K562 (cell line): ENCODE measurements around the gene SLC2A8.

ENCODE experiments used
- ARHGAP35 ChIP-seq: fragments of 450-650 bp; IDR thresholded peaks from 2 replicates; pipeline ENCODE4 v1.6.1; 2018; ENCODE audit not compliant: partially characterized antibody
- EP300 ChIP-seq: IDR thresholded peaks from 2 replicates; pipeline ENCODE4 v1.6.1; 2012; ENCODE audit warnings: low read length, improper control_type of control experiment
- GTF2A2 ChIP-seq: IDR thresholded peaks from 2 replicates; pipeline ENCODE4 v1.6.1; 2016; ENCODE audit warnings: mild to moderate bottlenecking, missing genetic modification characterization, missing compliant biosample characterization
- KLF16 ChIP-seq: IDR thresholded peaks from 2 replicates; pipeline ENCODE4 v1.6.1; 2016; ENCODE audit warnings: antibody characterized with exemption
- NR3C1 ChIP-seq: sonication (generic); formaldehyde crosslinking; IDR thresholded peaks from 2 replicates; pipeline ENCODE4 v1.8.1; 2022; ENCODE audit warnings: missing genetic modification reagents
- RCOR1 ChIP-seq, 2 experiments: IDR thresholded peaks; 2 replicates each; pipeline ENCODE4 v1.6.1; 2012; ENCODE audit warnings: low read depth in 2 of 2, low read length in 2 of 2, borderline replicate concordance in 1 of 2, improper control_type of control experiment in 1 of 2
- ZNF639 ChIP-seq, 2 experiments: fragments of 200-800 bp in 1 of 2; sonication (Bioruptor generic) in 1 of 2; sonication (generic) in 1 of 2; formaldehyde crosslinking in 1 of 2; IDR thresholded peaks in 1 of 2; conservative IDR thresholded peaks in 1 of 2; 2 replicates each; pipeline versions ENCODE4 v1.5.0 to v1.6.1; 2016 to 2020; ENCODE audit warnings: missing compliant biosample characterization in 1 of 2, missing genetic modification characterization in 1 of 2, missing genetic modification reagents in 1 of 2

GRCh38 chr9:127392166-127392565, 4.8 kb upstream of the SLC2A8 start:
- TF ChIP-seq RCOR1 (IDR thresholded peaks at IDR 0.05; ENCODE audit: borderline replicate concordance in 1 of 2, low read depth in 2 of 2, low read length in 2 of 2) (no peak), EP300 (no peak), GTF2A2 (tag) (no peak), ARHGAP35 (no peak), ZNF639 (CRISPR knock-in tag; conservative IDR thresholded peaks at IDR 0.05 in 1 of 2, IDR thresholded peaks at IDR 0.05 in 1 of 2) (no peak), KLF16 (no peak), NR3C1 (CRISPR knock-in tag) (no peak)
